Tibial nerve (tissue), 4 donors: ENCODE data around the gene HSPG2.

ENCODE experiments used
- CTCF ChIP-seq, 5 experiments: fragments of 200-600 bp in 3 of 5; fragments of 450-650 bp in 2 of 5; sonication (generic) in 3 of 5; IDR thresholded peaks; one replicate each; pipeline ENCODE4 v1.5.1; 2016 to 2019; ENCODE audit warnings: antibody characterized with exemption in 5 of 5, mild to moderate bottlenecking in 3 of 5, moderate library complexity in 2 of 5
- EP300 ChIP-seq, 2 donors: sonication (generic); formaldehyde crosslinking; IDR thresholded peaks; one replicate each; pipeline ENCODE4 v1.6.1; 2017; ENCODE audit warnings: antibody characterized with exemption in 2 of 2, mild to moderate bottlenecking in 1 of 2
- POLR2A ChIP-seq, 2 donors: fragments of 450-650 bp; IDR thresholded peaks; one replicate each; pipeline ENCODE4 v1.6.1; 2017; ENCODE audit warnings: antibody characterized with exemption in 2 of 2, mild to moderate bottlenecking in 2 of 2, moderate library complexity in 2 of 2

- TF ChIP-seq CTCF (IDR thresholded peaks at IDR 0.05) (no peak), POLR2A (IDR thresholded peaks at IDR 0.05) (no peak), EP300 (IDR thresholded peaks at IDR 0.05) (no peak)
These were observed 68.1 kb downstream of the HSPG2 start for GRCh38 chr1:21868941-21869454.
